T-helper 1 cell (primary cell): ENCODE data around the gene MUC13.
"Not testable (repeated sequence)": the region's sequence is repeated elsewhere in the genome, so short reads cannot be mapped to it uniquely, and the experiment has no call there.

Experiments
- DNase-seq, 5 donors: peaks; one replicate each; pipeline ENCODE4 v3.0.0-alpha.2; 2012 to 2020
- total RNA-seq, 4 donors: gene quantifications; one replicate each; lab custom pipeline; 2026; lab: John Stamatoyannopoulos, UW

The MUC13 gene
- total RNA-seq: 0 to 0.12 (median 0) reads per million in 4 donors

- DNase-seq: no peak
Observed at GRCh38 chr3:124934577-124934976, at the start of gene MUC13. Gene MUC13 (minus strand): TSS chr3:124934751. CDS start chr3:124934712, 39 bp downstream.

GRCh38 chr3:124982855-124983254 is 48.3 kb upstream of the MUC13 start:
- DNase-seq: no peak

- DNase-seq: no peak
Observed at GRCh38 chr3:124981472-124981871, 46.9 kb upstream of the MUC13 start.

GRCh38 chr3:124978627-124979026 is 44.1 kb upstream of the MUC13 start:
- DNase-seq: no peak

GRCh38 chr3:124976383-124976782 is 41.8 kb upstream of the MUC13 start:
- DNase-seq: no peak

GRCh38 chr3:124974691-124975090 is 40.1 kb upstream of the MUC13 start:
- DNase-seq: no peak

GRCh38 chr3:124973290-124973689 is 38.7 kb upstream of the MUC13 start:
- no peak for DNase-seq

GRCh38 chr3:124972457-124972856 is 37.9 kb upstream of the MUC13 start:
- DNase-seq: no peak

- DNase-seq: no peak
Observed at GRCh38 chr3:124969963-124970722, 35.6 kb upstream of the MUC13 start.

- no peak for DNase-seq
Observed at GRCh38 chr3:124969190-124969589, 34.6 kb upstream of the MUC13 start.

- DNase-seq: no peak
Observed at GRCh38 chr3:124967964-124968363, 33.4 kb upstream of the MUC13 start.

GRCh38 chr3:124966521-124967445 is 32.2 kb upstream of the MUC13 start:
- no peak for DNase-seq

GRCh38 chr3:124965413-124965812 is 30.9 kb upstream of the MUC13 start:
- no peak for DNase-seq

- DNase-seq: no peak
Observed at GRCh38 chr3:124964387-124964786, 29.8 kb upstream of the MUC13 start.

GRCh38 chr3:124963755-124964154 is 29.2 kb upstream of the MUC13 start:
- DNase-seq: no peak

GRCh38 chr3:124962403-124962940 is 27.9 kb upstream of the MUC13 start:
- DNase-seq: no peak

GRCh38 chr3:124960698-124961097 is 26.1 kb upstream of the MUC13 start:
- DNase-seq: no peak

GRCh38 chr3:124960105-124960504 is 25.6 kb upstream of the MUC13 start:
- no peak for DNase-seq

- DNase-seq: not testable (repeated sequence)
Observed at GRCh38 chr3:124957951-124958350, 23.4 kb upstream of the MUC13 start.

- no peak for DNase-seq
Observed at GRCh38 chr3:124952282-124952855, 17.8 kb upstream of the MUC13 start.

GRCh38 chr3:124951511-124952281 is 17.1 kb upstream of the MUC13 start:
- DNase-seq: no peak

GRCh38 chr3:124950026-124950425 is 15.5 kb upstream of the MUC13 start:
- no peak for DNase-seq
